ENCODE measurements around the gene IL3.

IL3 gene

DNA sequence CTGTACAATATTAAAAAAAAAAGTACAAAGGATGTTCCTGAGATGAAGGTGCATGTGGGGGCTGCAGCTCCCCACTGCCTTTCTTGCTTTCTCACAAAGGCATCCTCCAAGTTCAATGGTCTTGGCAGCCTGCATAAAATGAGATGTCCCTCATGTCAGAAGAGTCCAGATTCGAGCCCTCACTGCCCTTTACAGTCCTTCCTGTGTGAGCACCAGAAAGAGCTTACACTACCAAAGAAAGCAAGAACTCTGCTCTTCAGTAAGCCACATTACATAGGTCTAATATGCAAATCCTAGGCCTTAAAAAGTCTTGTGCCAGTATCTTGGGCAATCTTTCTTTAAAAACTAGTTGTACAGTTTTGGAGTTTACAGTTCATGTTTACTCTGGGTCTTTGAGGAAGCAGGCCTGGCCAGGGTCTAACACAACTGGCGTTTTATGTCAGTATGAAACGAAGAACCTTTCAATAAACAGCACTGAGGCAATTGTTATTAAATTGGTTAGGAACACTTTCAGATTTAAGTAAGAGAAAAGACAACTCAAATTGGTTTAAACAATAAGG, 49.1 kb downstream of the IL3 start:
- Histone ChIP-seq H3K27me3 (ENCODE audit: control insufficient read depth, low read length) (no peaks in the 10 kb centered on the region), H3K9me3 (ENCODE audit: control insufficient read depth, insufficient read depth, low read length) (no peaks in the 10 kb centered on the region), H3F3A (ENCODE audit: control insufficient read depth, insufficient read depth) (no peaks in the 10 kb centered on the region), H3K4me2 (ENCODE audit: low read length) (no peak overlapping the region), H3K27ac (ENCODE audit: low read depth, low read length) (no peak overlapping the region), H4K20me1 (ENCODE audit: control insufficient read depth, insufficient read depth, low read depth, low read length) (no peaks in the 10 kb centered on the region), H3K36me3 (ENCODE audit: control insufficient read depth, low read length) (no peaks in the 10 kb centered on the region), H3K9me2 (replicated peaks; ENCODE audit: control insufficient read depth, low read length) (no peaks in the 10 kb centered on the region), H3K4me3 (ENCODE audit: low read length) (no peak overlapping the region), H3K79me2 (ENCODE audit: control insufficient read depth, low read length) (no peaks in the 10 kb centered on the region), H3K4me1 (ENCODE audit: control insufficient read depth, low read length) (peaks cover 2% of the 10 kb centered on the region)
- TF ChIP-seq, protein P1, sequence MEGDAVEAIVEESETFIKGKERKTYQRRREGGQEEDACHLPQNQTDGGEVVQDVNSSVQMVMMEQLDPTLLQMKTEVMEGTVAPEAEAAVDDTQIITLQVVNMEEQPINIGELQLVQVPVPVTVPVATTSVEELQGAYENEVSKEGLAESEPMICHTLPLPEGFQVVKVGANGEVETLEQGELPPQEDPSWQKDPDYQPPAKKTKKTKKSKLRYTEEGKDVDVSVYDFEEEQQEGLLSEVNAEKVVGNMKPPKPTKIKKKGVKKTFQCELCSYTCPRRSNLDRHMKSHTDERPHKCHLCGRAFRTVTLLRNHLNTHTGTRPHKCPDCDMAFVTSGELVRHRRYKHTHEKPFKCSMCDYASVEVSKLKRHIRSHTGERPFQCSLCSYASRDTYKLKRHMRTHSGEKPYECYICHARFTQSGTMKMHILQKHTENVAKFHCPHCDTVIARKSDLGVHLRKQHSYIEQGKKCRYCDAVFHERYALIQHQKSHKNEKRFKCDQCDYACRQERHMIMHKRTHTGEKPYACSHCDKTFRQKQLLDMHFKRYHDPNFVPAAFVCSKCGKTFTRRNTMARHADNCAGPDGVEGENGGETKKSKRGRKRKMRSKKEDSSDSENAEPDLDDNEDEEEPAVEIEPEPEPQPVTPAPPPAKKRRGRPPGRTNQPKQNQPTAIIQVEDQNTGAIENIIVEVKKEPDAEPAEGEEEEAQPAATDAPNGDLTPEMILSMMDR (IDR thresholded peaks at IDR 0.05; ENCODE audit: low read depth, low read length, poor library complexity, severe bottlenecking): no peak
- no peak for TF ChIP-seq EZH2phosphoT487 (IDR thresholded peaks at IDR 0.05; ENCODE audit: borderline replicate concordance, low read length)

DNA sequence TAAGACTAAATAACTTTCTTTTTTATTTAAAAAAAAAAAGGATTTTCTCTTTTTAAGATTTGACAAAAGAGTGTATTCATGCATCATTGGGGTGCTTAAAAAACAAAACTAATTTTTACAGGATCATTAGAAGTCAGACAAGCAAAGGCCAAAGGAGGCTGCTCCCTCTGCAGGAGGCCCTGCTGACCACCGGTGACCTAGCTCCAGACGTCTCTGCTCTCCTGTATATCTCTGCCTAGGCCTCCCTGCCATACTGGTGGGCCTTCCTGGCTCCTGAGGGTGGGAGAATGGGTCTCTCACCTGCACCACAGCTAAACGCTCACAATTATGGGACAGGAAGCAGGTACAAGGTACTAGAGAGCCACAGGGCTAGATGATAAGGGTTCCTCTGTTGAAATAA, 49.7 kb downstream of the IL3 start:
- Histone ChIP-seq H3K9me2 (replicated peaks; ENCODE audit: control insufficient read depth, low read length) (no peaks in the 10 kb centered on the region), H3K27ac (ENCODE audit: low read depth, low read length) (no peak overlapping the region), H3F3A (ENCODE audit: control insufficient read depth, insufficient read depth) (no peaks in the 10 kb centered on the region), H4K20me1 (ENCODE audit: control insufficient read depth, insufficient read depth, low read depth, low read length) (no peaks in the 10 kb centered on the region), H3K27me3 (ENCODE audit: control insufficient read depth, low read length) (no peaks in the 10 kb centered on the region), H3K79me2 (ENCODE audit: control insufficient read depth, low read length) (no peaks in the 10 kb centered on the region), H3K4me1 (ENCODE audit: control insufficient read depth, low read length) (no peaks in the 10 kb centered on the region), H3K9me3 (ENCODE audit: control insufficient read depth, insufficient read depth, low read length) (no peaks in the 10 kb centered on the region), H3K4me2 (ENCODE audit: low read length) (no peak overlapping the region), H3K36me3 (ENCODE audit: control insufficient read depth, low read length) (no peaks in the 10 kb centered on the region), H3K4me3 (ENCODE audit: low read length) (no peak overlapping the region)
- TF ChIP-seq EZH2phosphoT487 (IDR thresholded peaks at IDR 0.05; ENCODE audit: borderline replicate concordance, low read length): no peak
- TF ChIP-seq, protein P1 (IDR thresholded peaks at IDR 0.05; ENCODE audit: low read depth, low read length, poor library complexity, severe bottlenecking): no peak

DNA sequence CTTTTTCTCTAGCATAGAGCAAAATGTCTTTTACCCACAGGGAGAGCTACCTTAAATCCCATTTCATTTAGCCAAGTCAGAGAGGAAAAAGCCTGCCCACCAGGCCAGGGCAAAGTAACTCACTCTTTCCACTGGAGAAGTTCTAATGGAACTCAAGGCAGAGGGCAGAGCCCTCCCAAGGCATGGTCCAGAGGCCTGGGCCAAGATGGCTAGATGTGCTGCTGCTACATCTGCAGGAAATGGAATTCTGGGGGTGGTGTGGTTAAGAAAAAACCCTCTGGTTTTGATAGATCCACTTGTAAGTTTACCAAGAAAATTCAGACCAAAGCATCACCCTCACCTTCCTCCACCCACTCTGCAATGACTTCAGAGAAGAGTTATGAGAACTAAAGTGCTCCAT, 50.5 kb downstream of the IL3 start:
- Histone ChIP-seq H3K36me3 (ENCODE audit: control insufficient read depth, low read length) (no peaks in the 10 kb centered on the region), H3K4me1 (ENCODE audit: control insufficient read depth, low read length) (no peaks in the 10 kb centered on the region), H3K9me2 (replicated peaks; ENCODE audit: control insufficient read depth, low read length) (no peaks in the 10 kb centered on the region), H3K4me2 (ENCODE audit: low read length) (no peak overlapping the region), H3K27me3 (ENCODE audit: control insufficient read depth, low read length) (no peaks in the 10 kb centered on the region), H3K4me3 (ENCODE audit: low read length) (no peak overlapping the region), H3F3A (ENCODE audit: control insufficient read depth, insufficient read depth) (no peaks in the 10 kb centered on the region), H3K79me2 (ENCODE audit: control insufficient read depth, low read length) (no peaks in the 10 kb centered on the region), H4K20me1 (ENCODE audit: control insufficient read depth, insufficient read depth, low read depth, low read length) (no peaks in the 10 kb centered on the region), H3K27ac (ENCODE audit: low read depth, low read length) (no peak overlapping the region), H3K9me3 (ENCODE audit: control insufficient read depth, insufficient read depth, low read length) (no peaks in the 10 kb centered on the region)
- TF ChIP-seq, protein P1 (IDR thresholded peaks at IDR 0.05; ENCODE audit: low read depth, low read length, poor library complexity, severe bottlenecking): no peak
- TF ChIP-seq EZH2phosphoT487 (IDR thresholded peaks at IDR 0.05; ENCODE audit: borderline replicate concordance, low read length): no peak
